Pons (tissue), 1 donor: ENCODE measurements around the gene RITA1.

Experiments used
- DNase-seq: peaks from one replicate; pipeline ENCODE4 v3.0.0-alpha.2; 2016; ENCODE audit warnings: low spot score

RITA1 gene

GRCh38 chr12:113174461-113175384 is 10.8 kb upstream of the RITA1 start:
- DNase-seq, result peak; percentile 34

DNA sequence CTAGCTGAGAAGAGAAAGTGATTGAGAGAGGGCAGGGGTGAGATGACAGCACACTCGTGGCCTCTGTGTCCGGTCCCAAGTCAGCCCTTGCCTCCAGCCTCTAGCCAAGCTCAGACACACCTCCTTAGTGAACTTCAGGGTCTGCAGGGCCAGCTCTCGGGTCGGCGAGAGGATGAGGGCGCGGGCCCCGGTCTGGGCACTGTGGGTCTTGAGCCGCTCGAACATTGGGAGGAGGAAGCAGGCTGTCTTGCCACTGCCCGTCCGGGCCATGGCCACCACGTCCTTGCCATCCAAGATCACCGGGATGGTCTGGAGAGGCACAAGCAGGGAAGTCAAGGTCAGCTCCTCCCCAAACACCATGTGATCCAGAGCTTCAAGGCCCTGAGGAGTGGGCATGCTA is 6.5 kb upstream of the RITA1 start:
- DNase-seq, result no peak

GRCh38 chr12:113180333-113180732 is 5.2 kb upstream of the RITA1 start:
- no peak for DNase-seq

- DNase-seq, result no peak
Observed at GRCh38 chr12:113181975-113182374, 3.5 kb upstream of the RITA1 start.

DNA sequence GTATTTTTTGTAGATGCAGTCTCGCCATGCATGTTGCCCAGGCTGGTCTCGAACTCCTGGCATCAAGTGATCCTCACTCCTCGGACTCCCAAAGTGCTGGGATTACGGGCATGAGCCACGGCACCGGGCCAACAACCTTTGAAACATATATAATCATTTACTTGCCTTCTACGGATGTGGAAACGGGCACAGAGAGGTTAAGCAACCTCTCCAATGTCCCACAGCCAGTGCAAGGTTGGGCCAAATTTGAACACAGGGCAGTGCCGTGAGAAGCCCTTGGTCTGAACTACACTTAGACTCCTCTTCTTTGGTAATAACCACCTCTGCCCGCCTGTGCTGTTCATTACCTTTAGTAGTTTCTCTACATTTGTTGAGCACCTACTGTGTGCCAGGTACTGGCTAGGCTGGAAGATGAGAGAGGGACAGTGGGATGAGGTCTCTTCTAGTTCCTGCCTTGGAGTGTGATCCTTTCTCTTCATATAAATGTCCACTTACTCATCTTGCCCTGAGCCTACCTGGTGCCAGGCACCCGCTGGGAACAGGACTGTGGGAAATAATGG is 2.4 kb upstream of the RITA1 start:
- DNase-seq, result no peak

- no peak for DNase-seq
Observed at GRCh38 chr12:113184098-113184899, 1.2 kb upstream of the RITA1 start.

DNA sequence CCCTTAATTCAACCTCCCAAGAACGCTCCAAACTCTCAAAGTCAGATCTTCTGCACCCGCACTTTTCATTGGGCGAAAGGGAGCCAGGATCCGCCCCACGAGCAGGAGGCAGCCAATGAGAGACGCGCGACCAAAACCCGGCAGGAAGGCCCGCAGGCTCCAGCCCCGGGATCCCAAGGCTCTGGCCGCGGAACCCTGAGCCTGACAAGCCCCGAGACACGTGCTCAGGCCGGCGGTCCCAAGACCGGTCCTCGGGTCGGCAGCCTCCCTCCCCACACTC is 681 bp upstream of the RITA1 start:
- peak; percentile 81 for DNase-seq

- DNase-seq, result peak; percentile 30
Observed at GRCh38 chr12:113186033-113186365, 478 bp downstream of the RITA1 start.

- DNase-seq, result no peak
Observed at GRCh38 chr12:113186666-113187325, 1.3 kb downstream of the RITA1 start.

DNA sequence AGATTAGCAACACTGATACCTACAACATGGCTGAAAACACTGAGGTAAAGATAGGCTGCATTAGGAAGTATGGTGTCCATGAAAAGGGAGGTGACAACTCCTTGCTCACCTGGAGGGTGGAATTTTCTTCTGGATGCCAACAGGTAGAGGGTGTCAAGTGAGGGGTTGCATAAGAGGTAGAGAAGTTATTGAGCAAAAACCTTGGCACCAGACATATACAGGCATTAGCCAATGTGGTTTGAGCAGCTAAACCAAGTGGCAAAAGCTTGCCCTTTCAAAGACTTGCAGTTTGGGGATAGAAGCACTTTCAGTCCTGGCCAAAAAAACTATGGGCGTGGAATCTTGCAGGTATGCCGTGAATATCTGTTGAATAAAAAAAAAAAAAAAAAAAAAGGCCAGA is 3.8 kb downstream of the RITA1 start:
- no peak for DNase-seq

GRCh38 chr12:113190761-113191160 is 5.2 kb downstream of the RITA1 start:
- DNase-seq, result peak; percentile 45

GRCh38 chr12:113191227-113191626 is 5.7 kb downstream of the RITA1 start:
- no peak for DNase-seq

GRCh38 chr12:113194971-113195391 is 9.5 kb downstream of the RITA1 start:
- DNase-seq, result no peak

DNA sequence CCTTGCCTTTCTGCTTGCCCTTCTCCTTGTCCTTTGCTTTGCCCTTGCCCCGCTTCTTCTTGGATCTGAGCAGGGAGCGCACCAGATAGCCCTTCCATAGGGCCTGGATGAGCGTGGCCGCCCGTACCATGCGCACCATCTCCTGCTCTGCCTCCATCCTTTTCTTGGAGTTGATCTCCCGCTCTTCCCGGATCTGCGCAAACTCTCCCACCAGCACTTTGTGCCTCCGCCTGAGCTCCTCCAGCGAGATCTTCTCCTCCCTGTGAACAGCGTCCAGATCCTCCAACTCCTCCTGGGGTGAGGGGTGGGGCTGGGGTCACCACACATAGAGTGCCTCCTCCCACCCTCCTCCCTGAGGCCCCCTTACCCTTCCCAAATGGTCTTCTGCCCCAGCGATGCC is 10.1 kb downstream of the RITA1 start:
- no peak for DNase-seq

- DNase-seq, result no peak
Observed at GRCh38 chr12:113196582-113196981, 11.1 kb downstream of the RITA1 start.

DNA sequence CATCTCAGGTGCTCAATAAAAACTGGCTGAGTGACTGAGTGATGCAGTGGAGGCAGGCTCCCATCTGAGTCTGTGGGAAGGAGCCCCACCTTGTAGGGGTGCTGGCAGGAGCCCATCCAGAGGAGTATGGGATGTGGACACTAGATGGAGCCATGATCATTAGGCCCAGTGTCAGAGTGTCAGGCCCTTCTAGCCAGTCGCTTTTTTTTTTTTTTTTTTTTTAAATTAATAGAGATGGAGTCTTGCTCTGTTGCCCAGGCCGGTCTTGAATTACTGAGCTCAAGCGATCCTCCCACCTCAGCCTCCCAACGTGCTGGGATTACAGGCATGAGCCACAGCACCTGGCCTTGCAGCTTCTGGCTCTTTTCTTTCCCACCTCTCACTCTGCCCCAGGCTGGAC is 11.5 kb downstream of the RITA1 start:
- peak; percentile 87 for DNase-seq

GRCh38 chr12:113197518-113198077 is 12.1 kb downstream of the RITA1 start:
- DNase-seq, result no peak

GRCh38 chr12:113198296-113198695 is 12.8 kb downstream of the RITA1 start:
- DNase-seq, result no peak

DNA sequence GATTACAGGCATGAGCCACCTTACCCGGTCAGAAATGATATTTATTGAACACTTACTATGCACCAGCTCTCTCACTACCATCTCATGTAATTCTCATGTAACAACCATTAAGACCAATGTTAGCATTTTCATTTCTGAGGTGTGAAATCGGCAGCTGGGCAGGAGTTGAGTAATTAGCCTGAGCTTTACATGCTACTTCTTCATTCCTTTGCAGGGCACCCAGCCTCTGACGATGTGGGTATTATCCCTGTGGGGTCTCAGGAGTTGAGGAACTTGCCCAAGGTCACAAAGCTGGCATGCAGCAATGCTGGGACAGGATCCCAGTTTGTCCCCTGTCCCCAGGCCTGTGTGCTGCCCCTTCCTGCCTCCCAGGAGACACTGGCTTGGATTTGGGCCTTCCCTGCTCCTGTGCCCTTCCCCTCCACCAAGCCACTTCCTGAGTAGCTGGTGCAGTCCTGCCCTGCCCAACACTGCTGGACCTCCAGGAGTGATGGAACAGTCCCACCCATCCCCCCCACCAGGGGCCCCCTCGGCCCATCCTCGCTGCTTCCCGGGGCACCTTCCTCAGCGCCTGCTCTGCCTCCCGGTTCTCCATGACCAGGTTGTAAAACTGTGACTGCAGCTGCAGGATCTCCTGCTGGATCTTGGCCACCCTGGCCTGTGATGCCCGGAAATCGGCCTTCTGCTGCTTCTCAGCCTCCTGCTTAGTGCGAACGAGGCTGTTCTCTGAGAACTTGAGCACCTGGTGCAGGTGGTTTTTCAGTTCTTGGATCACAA is 14.7 kb downstream of the RITA1 start:
- DNase-seq, result no peak

- no peak for DNase-seq
Observed at GRCh38 chr12:113201187-113202177, 16.0 kb downstream of the RITA1 start.
